GM21825 (cell line): ENCODE results near the gene STXBP5.
A peak's percentile ranks its signal among the peaks of the same experiment; 100 is the strongest.

Experiments
- ATAC-seq: cut with Tn5 transposase; IDR thresholded peaks from one replicate; pipeline ENCODE4 v1.9.1; 2021; ENCODE audit warnings: mild to moderate bottlenecking, moderate library complexity; ENCODE audit not compliant: unreplicated experiment

STXBP5 gene

GRCh38 chr6:147285087-147285855 is 81.1 kb downstream of the STXBP5 start:
- ATAC-seq, result no peak

GRCh38 chr6:147287869-147288271 is 83.7 kb downstream of the STXBP5 start:
- no peak for ATAC-seq

DNA sequence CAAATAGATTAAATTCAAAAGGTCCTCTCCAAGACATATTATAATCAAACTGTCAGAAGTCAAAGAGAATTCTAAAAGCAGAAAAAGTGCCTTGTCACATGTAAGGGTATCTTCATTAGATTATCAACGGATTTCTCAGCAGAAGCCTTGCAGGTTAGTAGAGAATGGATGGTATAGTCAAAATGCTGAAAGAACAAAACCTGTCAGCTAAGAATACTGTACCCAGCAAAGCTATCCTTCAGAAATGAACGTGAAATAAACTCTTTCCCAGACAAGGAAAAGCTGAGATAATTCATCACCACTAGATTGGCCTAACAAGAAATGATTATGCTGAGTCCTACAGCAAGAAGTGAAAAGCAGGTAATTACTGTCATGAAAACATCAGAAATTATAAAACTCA is 92.9 kb downstream of the STXBP5 start:
- ATAC-seq, result no peak

DNA sequence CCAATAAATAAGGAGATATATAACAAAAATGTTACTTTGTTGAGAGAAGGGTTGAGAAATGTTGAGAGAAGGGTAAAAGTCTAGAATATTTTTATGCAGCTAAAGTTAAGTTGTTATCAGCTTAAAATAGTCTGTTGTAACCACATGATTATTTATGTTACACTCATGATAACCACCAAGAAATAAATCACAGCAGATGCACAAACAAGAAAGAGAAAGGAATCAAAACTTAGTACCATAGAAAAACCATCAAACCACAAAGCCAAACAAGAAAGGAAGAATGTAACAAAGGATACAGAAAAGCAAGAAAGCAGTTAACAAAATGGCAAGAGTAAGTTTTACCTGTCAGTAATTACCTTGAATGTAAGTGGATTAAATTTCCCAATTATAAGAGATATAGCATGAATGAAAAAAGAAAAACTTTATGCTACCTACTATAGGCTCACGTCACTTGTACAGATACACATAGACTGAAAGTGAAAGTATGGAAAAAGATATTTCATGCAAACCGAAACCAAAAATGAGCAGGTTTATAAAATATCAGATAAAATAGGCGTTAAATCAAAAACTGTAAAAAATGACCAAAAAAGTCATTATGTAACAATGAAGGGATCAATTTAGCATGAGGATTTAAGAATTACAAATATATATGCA is 93.6 kb downstream of the STXBP5 start:
- no peak for ATAC-seq

- ATAC-seq, result no peak
These were observed 94.2 kb downstream of the STXBP5 start for GRCh38 chr6:147298461-147298860.

GRCh38 chr6:147299035-147299434 is 94.8 kb downstream of the STXBP5 start:
- ATAC-seq, result no peak

GRCh38 chr6:147301070-147301469 is 96.9 kb downstream of the STXBP5 start:
- ATAC-seq, result no peak

GRCh38 chr6:147304016-147304415 is 99.8 kb downstream of the STXBP5 start:
- no peak for ATAC-seq

DNA sequence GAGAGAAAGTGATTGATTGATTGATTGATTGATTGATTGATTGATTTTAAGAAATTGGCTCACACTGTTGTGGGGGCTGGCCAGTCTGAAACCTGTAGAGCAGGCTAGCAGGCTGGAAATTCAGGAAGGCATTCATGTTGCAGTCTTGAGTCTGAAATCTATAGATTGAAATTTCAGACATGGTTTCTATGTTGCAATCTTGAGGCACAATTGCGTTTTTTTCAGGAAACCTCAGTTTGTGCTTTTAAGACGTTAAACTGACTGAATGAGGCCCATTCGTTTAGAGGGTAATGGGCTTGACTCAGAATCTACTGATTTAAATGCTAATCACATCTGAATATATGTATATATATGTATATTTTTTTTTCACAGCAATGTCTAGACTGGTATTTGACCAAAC is 106.3 kb downstream of the STXBP5 start:
- no peak for ATAC-seq

DNA sequence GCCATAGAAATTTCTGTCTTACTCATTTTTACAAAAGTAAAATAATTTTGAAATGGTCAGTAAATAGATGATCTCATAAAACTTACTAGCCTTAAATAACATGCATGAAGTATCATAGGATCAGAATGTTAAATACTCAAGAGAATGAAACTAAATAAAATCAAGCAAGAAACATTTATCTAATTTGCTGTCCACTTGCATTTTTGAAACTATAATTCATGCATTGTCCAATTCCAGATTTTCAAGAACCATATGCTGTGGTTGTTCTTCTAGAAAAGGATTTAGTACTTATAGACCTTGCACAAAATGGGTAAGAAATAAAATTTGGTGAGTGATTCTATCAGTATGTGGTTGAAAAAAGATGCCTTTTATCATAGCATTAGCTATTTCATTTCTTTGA is 107.0 kb downstream of the STXBP5 start:
- ATAC-seq, result no peak

DNA sequence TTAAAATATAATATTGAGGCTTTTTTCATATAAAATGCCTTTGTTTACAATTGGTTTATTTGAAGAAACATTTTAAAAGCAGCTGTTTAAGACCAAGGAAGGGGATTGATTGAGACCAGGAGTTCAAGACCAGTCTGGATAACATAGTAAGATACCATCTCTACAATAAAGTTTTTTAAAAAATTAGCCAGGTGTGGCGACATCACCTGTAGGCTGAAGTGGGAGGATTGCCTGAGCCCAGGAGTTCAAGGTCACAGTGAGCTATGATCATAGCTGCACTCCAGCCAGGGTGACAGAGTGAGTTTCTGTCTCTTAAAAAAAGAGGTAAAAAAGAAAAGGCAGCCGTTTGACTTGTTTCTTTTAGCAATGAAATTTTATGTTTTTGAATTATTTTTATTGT is 117.0 kb downstream of the STXBP5 start:
- ATAC-seq, result no peak

DNA sequence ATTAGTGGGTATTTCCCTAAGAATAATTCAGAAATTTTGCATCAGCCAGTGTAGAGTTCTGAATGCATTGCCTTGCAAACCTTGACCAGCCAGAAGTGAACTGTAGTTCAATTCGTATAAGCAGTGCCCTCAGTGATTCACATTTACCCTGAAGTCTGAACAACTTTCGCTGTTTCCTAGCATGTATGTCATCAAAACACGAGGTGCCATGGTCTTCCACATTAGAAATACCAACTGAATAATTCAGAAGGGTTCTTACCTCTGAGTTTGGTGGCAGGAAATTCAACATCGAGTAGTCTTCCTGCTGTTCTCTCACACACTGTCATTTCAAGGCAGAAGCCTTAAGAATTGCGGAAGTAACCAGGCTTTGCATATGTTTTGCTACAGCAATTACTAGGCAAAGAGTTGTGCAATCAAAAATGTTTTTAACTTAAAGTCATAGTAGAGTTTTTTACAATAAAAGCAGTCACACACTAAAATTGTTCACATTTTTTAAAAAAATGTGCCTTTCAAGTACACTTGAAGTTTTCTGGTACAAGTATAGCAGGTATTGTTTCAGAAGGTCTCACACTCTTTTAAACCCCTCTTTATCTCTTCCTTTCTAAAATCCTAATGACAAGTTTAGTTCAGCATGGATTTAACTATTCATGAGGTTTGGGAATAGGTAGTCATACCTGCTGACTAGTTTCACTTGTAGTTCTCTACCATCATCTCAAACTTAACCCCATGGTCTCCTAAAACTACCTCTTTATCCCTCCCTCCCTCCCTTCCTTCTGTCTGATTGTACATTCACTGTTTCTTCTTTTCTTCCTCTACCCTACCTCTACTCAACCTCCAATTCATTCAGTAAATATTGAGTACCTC is 118.3 kb downstream of the STXBP5 start:
- peak; percentile 99 for ATAC-seq

DNA sequence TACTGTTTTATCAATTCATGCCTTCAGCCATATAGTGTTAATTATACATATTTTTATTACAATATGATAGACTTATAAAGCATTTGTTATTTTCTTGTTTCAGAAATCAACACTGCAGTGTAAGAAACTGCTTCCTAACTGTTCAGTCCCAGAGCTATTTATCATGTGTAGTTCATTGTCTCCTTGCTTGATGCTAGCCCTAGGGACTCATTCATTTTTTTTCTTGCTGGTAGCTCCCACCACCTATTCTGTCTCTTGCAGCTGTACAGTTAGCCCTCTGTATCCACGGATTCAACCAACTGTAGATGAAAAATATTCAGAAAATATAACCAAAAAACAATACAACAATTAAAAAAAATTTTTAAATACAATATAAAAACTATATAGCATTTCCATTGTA is 121.3 kb downstream of the STXBP5 start:
- ATAC-seq, result no peak

DNA sequence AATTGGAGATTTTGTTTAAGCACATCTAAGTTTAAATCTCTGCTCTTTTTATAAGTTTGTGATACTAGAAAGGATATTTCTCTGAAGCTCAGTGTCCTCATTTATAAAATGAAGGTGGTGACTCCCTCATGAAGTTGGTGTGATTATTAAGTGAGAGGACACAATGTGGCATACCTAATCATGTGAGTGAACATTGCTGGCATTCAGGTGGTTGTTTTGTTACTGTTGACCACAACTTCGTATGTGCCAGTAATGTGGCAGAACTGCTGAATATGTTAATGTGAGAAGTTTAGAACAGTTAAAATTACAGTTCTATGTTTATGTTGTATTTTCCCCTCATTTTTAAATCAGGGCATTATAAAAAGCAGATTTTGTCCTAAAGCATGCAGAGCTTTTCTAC is 127.2 kb downstream of the STXBP5 start:
- no peak for ATAC-seq

- ATAC-seq, result no peak
These were observed 133.7 kb downstream of the STXBP5 start for GRCh38 chr6:147337921-147338320.

GRCh38 chr6:147341486-147341885 is 137.3 kb downstream of the STXBP5 start:
- no peak for ATAC-seq

DNA sequence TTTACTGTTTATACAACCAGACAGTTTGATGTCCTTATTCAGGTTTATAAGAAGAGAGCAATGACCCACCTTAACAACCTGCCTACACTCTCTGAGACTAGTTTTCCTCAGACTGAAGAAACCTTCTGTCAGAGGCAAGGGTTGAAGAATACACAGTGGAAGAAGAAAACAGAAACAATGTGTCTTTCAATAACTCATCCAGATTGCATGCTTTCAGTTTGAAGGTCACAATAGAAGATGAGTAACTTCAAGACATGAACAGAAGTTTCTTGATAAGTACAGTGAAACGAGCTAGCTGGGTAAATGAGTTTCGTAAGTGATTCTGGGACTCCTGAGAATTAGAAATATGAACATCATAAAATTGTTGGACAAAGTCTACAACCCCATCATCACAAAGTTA is 141.7 kb downstream of the STXBP5 start:
- no peak for ATAC-seq

DNA sequence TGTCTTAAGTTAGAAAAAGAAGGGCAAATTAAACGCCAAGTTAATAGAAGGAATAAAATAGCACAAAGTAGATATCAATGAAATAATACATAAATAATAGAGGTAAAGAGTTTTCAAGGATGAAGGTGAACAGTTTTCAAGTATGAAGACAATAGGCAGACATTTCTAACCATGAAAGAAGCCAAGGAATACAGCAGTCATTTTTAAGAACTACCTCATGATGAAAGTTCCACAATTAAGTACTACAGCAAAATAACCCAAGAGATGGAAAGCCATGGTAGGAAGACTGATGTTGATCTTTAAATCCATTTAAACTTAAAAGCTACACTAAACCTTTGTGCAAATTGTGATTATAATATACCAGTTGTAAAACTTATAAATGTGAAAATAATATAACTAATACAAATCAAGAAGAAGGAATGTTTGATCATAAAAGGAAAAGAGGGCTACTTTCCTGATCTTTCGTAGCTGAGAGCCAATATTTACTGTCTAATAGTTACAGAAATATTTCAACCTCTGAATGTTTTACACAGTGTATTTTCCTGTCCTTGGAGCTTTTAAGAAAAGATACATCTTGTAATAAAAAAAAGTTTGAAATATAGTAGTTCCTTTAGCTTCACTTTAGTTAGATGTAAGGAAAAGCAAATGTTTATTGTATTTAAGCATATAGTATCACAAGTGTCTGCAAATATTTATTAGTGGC is 143.1 kb downstream of the STXBP5 start:
- no peak for ATAC-seq

GRCh38 chr6:147347882-147348575 is 143.8 kb downstream of the STXBP5 start:
- no peak for ATAC-seq

GRCh38 chr6:147361311-147361981 is 157.2 kb downstream of the STXBP5 start:
- no peak for ATAC-seq
